Measurements from ENCODE around the gene BBS10.
"Not testable (repeated sequence)": the region's sequence is repeated elsewhere in the genome, so short reads cannot be mapped to it uniquely, and the experiment has no call there.

The BBS10 gene

GRCh38 chr12:76375939-76376338 is 27.7 kb upstream of the BBS10 start:
- no peak for TF ChIP-seq CTCF (IDR thresholded peaks at IDR 0.05; ENCODE audit: low read depth, low read length)
- H3K4me3 ChIP-seq (ENCODE audit: low read depth, low read length): no peak overlapping the region
- DNase-seq (ENCODE audit: low read depth, low spot score): no peak
- in situ Hi-C loops (cut with HindIII; ENCODE audit: low sequenced_read_pairs): no loop called here

GRCh38 chr12:76375470-76375869 is 27.3 kb upstream of the BBS10 start:
- TF ChIP-seq CTCF (IDR thresholded peaks at IDR 0.05; ENCODE audit: low read depth, low read length): no peak
- in situ Hi-C loops (cut with HindIII; ENCODE audit: low sequenced_read_pairs): no loop called here
- no peak overlapping the region for H3K4me3 ChIP-seq (ENCODE audit: low read depth, low read length)
- no peak for DNase-seq (ENCODE audit: low read depth, low spot score)

DNA sequence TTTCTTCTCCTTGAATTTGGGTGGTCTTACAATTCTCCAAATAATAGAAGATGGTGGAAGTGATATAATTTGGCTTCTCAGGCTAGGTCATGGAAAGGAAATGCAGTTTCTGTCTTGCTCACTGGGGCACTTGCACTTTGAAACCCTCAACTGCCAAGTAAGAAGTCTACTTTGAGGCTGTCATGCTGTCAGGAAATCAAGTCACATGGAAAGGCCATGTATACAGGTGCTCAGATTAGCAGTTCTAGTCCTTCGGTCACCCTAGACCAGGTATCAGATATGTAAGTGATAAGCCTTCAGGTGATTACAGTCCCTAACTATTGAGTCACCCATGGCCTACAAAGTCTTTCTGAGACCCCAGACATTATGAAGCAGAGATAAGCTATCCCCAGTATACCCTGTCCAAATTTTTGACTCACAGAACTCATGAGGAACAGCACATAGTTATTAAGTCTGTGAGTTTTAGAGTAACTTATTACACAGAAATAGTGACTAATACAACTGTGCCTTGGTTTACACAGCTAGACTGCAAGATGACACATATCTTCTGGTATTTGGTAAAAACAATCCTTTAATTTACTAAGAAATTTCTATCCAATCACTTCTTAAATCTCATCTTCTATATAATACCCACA is 26.3 kb upstream of the BBS10 start:
- no peak overlapping the region for H3K4me3 ChIP-seq (ENCODE audit: low read depth, low read length)
- in situ Hi-C loops (cut with HindIII; ENCODE audit: low sequenced_read_pairs): no loop called here
- no peak for TF ChIP-seq CTCF (IDR thresholded peaks at IDR 0.05; ENCODE audit: low read depth, low read length)
- DNase-seq (ENCODE audit: low read depth, low spot score): peak; percentile 9

DNA sequence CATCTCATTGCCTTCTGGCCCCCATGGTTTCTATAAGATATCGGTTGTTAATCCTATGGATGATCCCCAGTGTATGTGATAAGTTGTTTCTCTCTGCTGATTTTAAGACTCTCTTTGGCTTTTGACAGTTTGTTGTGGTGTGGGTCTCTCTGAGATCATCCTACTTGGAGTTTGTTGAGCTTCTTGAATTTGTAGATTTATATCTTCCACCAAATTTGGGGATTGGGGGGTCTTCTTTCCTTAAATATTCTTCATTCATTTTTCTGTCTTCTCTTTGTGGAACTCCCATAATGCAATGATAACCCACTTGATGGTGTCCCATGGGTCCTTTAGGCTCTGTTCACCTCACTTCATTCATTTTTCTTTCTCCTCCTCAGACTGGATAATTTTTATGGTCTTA is 20.0 kb upstream of the BBS10 start:
- TF ChIP-seq CTCF (IDR thresholded peaks at IDR 0.05; ENCODE audit: low read depth, low read length): no peak
- DNase-seq (ENCODE audit: low read depth, low spot score): no peak
- no peak overlapping the region for H3K4me3 ChIP-seq (ENCODE audit: low read depth, low read length)
- in situ Hi-C loops (cut with HindIII; ENCODE audit: low sequenced_read_pairs): no loop called here

DNA sequence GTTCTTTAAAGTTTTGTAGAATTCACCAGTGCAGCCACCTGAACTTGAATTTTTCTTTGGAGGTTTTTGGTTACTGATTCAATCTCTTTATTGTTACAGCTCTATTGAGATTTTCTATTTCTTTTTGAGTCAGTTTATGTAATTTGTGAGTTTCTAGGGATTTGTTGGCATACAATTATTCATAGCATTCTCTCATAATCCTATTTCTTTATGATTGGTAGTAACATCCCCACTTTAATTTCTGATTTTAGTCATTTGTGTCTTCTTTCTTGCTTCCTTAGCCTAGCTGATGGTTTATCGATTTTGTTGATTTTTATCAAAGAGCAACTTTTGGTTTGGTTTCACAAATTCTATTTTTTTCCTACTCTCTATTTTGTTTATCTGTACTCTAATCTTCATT is 17.9 kb upstream of the BBS10 start:
- in situ Hi-C loops (cut with HindIII; ENCODE audit: low sequenced_read_pairs): no loop called here
- TF ChIP-seq CTCF (IDR thresholded peaks at IDR 0.05; ENCODE audit: low read depth, low read length): no peak
- DNase-seq (ENCODE audit: low read depth, low spot score): no peak
- no peak overlapping the region for H3K4me3 ChIP-seq (ENCODE audit: low read depth, low read length)

DNA sequence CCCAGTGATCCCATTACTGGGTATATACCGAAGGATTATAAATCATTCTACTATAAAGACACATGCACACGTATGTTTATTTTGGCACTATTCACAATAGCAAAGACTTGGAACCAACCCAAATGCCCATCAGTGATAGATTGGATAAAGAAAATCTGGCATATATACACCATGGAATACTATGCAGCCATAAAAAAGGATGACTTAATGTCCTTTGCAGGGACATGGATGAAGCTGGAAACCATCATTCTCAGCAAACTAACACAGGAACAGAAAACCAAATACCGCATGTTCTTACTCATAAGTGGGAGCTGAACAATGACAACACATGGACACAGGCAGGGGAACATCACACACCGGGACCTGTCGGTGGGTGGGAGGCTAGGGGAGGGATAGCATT is 15.9 kb upstream of the BBS10 start:
- DNase-seq (ENCODE audit: low read depth, low spot score); in situ Hi-C loops (cut with HindIII; ENCODE audit: low sequenced_read_pairs); H3K4me3 ChIP-seq (ENCODE audit: low read depth, low read length): not testable (repeated sequence)

GRCh38 chr12:76360316-76360715 is 12.1 kb upstream of the BBS10 start:
- TF ChIP-seq CTCF (IDR thresholded peaks at IDR 0.05; ENCODE audit: low read depth, low read length): no peak
- no peak for DNase-seq (ENCODE audit: low read depth, low spot score)
- in situ Hi-C loops (cut with HindIII; ENCODE audit: low sequenced_read_pairs): no loop called here
- no peak overlapping the region for H3K4me3 ChIP-seq (ENCODE audit: low read depth, low read length)
